GM19023 (cell line): ENCODE results near the gene PDE1A.
"Not testable (repeated sequence)": the region's sequence is repeated elsewhere in the genome, so short reads cannot be mapped to it uniquely, and the experiment has no call there.

ENCODE experiments used
- ATAC-seq: cut with Tn5 transposase; IDR thresholded peaks from one replicate; pipeline ENCODE4 v1.9.1; 2021; ENCODE audit warnings: mild to moderate bottlenecking, moderate library complexity; ENCODE audit not compliant: unreplicated experiment

The PDE1A gene

DNA sequence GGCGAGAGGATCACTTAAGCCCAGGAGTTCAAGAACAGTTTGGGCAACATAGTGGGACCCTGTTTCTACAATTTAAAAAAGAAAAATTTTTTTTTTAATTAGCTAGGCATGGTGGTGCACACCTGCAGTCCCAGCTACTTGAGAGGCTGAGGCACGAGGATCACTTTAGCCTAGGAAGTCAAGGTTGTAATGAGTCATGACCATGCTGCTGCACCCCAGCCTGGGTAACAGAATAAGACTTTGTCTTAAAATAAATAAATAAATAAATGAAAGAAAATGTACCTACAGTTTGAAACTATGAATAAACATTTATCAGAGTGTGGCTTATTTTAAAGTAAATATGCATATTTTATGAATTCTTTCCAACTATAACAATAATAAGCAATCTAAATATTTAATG, 16.7 kb downstream of the PDE1A start:
- ATAC-seq, result no peak

DNA sequence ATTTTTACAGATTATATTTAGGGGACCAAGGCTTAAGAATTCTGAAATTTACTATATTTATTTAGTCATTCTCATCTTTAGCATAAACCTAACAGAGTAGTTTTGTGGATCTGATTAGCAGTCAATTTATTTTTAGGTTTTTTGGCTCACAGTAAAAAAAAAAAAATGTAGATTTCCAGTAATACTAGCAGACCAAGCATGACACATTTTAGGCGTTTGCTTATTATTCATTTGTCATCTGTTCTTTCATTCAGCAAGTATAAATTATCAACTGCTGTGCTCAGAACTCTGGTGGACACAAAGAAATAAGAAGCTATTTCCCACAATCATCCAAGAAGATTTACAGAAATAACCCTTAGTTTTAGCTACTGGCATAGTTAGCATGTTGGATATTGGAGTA, 20.6 kb downstream of the PDE1A start:
- no peak for ATAC-seq

DNA sequence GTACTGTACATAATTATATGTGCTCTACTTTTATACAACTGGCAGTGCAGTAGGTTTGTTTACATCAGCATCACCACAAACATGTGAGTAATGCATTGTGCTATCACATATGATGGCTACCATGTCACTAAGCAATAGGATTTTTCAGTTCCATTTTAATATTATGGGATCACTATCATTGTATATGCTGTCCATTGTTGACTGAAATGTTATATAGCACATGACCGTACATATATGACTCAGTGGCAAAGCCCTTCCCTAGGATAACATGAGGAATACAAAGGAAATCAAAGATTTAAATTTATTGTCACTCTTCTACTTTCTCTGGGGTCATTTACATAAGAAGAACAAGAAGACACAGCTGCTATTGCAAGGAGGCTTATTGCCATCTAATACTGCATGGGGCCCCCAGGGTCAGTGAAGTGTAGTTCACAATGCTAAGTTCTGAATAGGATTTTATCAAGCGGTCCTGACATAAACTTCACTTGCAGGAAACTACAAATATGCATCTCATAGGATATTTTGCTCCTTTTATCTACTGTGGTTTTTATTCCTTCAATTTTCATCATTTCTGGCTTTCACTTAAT, 21.8 kb downstream of the PDE1A start:
- no peak for ATAC-seq

DNA sequence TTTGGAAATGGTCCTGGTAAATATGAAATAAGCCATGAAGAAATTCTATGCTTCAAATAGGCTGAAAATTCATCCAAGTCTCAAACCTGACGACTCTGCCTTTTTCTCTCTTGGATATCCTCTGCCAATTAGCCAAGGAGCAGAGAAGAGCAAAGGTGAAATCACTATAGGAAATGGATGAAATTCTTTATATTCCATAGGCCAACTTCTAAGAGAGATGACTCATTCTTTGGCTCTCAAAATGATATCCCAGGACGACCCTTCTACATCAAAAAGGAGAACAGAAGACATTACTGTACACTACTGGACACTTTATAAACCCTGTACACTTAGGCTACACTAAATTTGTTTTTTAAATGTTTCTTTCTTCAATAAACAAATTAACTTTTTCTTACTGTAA, 22.7 kb downstream of the PDE1A start:
- ATAC-seq, result no peak

DNA sequence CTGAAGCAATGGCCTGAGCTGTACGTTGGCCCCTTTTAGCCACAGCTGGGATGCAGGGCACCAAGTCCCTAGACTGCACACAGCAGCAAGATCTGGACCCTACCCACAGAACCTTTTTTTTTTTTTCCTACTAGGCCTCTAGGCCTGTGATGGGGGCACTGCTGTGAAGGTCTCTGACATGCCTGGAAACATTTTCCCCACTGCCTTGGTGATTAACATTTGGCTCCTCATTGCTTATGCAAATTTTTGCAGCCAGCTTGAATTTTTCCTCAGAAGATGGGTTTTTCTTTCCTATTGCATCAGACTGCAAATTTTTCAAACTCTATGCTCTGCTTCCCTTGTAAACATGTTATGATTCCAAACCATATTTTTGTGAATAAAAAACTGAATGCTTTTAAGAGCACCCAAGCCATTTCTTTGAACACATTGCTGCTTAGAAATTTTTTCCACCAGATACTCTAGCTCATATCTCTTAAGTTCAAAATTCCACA, 33.5 kb downstream of the PDE1A start:
- ATAC-seq, result no peak

DNA sequence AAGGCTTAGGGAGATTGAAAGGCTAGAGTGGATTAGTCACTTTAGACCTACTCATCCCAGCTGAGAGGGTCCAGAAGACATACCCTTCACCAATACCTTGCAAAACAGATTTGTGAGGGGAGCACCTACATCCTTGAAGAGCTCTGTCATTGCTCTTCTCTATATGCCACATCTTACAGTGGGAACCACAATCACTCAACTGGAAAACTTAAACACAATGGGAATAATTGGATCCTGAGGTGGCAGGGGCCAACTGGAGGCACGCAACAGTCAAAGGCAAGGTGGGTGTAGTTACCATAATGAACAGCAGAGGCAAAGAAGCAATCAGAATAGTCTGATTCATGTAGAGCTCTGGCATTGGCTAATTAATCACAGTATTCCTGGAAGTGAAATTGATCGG, 35.4 kb downstream of the PDE1A start:
- ATAC-seq, result no peak

DNA sequence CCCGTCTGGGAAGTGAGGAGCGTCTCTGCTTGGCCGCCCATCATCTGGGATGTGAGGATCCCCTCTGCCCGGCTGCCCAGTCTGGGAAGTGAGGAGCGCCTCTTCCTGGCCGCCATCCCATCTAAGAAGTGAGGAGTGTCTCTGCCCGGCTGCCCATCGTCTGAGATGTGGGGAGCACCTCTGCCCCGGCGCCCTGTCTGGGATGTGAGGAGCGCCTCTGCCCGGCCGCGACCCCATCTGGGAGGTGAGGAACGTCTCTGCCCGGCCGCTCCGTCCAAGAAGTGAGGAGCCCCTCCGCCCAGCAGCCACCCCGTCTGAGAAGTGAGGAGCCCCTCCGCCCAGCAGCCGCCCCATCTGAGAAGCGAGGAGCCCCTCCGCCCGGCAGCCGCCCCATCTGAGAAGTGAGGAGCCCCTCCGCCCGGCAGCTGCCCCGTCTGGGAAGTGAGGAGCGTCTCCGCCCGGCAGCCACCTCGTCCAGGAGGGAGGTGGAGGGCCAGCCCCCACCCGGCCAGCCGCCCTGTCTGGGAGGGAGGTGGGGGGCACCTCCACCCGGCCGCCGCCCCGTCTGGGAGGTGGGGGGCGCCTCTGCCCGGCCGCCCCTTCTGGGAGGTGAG, 40.5 kb downstream of the PDE1A start:
- not testable (repeated sequence) for ATAC-seq

DNA sequence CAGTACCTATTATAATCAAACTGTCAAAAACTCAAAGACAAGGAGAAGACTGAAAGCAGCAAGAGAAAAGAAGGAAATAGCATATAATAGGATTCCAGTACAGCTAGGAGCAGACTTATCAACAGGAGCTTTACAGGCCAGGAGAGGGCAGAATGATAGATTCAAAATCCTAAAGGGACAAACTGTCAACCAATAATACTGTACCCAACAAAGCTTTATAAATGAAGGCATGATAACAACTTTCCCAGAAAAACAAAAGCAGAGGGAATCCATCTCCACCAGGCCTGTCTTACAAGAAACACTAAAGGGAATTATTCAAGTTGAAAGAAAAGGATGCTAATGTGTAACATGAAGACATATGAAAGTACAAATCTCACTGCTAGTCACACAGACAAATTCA, 42.0 kb downstream of the PDE1A start:
- no peak for ATAC-seq

DNA sequence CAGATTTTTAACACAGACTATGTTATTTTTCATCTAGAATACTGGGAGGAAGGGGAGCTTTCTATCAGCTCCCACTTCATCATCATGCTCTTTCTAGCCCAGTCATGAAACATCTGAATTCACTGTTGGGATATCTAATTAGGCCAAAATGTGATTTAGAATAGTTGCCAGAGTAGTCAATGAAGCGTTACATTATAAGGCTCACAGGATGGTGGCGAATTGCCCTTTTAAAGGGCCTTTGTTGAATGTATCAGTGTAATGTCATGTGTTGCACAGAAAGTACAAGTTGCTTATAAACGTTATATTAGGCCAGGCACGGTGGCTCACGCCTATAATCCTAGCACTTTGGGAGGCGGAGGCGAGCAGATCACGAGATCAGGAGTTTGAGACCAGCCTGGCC, 45.6 kb downstream of the PDE1A start:
- no peak for ATAC-seq

DNA sequence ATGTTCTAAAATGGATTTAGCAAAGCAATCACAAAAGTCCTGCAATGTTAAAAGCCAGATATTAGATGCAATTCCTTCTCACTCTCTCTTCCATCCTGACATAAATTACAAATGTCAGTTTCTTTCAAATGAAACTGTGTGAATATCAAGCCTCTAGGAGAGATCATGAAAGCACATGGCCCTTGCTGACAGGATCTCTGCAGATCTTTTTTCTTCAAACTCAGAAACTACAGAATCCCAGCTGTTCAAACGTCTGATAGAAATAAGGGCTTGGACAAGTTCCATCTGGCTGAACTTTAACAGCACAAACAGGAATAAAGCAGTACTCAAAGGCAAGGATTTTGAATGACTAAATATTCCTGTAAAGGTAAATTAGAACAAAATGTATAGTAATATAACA, 47.6 kb downstream of the PDE1A start:
- ATAC-seq, result no peak

DNA sequence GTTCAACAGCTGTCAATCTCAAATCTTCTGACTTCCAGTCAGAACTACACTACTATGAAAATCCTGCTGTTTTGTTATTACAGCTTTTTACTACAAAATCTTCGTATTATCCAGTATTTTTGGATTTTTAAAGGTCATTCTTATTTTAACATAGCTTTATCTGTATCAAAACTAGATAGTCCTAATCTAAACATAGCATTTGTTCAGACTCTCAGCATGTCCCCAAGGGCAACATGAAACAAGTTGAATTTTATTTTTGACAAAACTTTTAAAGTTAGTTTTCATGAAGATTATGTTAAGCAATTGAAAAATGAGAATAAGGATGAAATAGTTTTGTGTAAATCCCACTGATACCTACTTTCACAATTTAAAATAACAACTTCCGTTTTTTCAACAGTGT, 48.1 kb downstream of the PDE1A start:
- ATAC-seq, result no peak

DNA sequence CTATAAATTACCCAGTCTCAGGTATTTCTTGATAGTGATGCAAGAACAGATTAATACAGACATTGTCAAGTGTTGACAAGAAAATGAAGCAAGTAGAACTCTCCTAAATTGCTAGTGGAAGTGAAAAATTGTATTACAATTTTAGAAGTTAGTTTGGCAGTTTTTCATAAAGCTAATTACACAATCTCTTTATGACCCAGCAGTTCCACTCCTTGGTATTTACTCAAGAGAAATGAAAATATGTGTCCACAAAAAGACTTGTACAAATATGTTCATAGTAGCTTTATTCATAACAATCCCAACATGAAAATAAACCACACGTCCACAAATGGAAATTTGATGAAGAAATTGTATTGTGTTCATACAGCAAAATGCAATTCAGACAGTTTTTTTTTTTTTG, 49.4 kb downstream of the PDE1A start:
- no peak for ATAC-seq

DNA sequence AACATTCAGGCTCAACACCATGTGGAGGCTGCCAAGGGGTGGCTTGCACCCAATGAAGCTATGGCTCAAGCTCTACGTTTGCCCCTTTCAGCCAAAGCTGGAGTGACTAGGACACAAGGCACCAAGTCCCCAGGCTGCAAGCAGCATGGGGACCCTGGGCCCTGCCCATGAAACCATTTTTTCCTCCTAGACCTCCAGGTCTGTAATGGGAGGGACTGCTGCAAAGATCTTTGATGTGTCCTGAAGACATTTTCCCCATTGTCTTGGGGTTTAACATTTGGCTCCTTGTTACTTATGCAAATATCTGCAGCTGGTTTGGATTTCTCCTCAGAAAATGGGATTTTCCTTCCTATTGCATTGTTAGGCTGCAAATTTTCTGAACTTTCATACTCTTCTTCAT, 51.0 kb downstream of the PDE1A start:
- ATAC-seq, result no peak

DNA sequence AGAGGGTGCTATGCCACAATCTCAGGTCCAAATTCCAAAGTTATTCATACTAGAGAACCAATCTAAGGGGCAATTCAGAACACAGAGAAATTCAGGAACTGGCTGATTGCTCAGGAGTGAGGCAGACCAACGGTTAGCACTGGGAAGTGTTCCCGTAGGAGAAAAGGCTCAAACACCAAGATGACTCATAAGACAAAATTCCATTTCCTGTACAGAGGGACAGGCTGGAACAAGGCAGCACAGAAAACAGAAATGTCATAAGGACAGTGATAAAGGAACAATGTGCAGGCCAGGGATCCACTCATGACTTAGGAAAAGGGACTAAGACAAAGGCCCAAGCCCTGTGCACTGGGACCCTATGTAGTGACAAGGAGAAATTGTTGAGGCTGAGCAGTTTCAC, 54.2 kb downstream of the PDE1A start:
- no peak for ATAC-seq

DNA sequence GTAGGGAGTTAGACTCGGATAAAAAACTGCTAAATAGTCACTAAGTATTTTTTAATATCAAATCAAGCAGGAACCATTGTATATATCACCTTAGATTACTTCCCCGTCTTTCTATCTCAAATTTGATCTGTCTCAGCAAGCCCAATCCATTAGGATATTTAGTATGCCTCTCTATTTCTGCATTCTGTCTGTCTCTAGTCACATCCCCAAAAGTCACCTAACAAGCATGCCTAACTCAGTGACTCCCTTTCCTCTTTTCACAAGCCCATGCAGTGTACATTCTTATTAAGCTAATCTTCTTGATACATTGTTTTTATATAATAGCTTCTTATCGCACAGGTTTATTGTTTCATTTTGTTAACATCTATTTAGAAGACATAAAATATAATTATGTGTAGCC, 57.8 kb downstream of the PDE1A start:
- ATAC-seq, result no peak

DNA sequence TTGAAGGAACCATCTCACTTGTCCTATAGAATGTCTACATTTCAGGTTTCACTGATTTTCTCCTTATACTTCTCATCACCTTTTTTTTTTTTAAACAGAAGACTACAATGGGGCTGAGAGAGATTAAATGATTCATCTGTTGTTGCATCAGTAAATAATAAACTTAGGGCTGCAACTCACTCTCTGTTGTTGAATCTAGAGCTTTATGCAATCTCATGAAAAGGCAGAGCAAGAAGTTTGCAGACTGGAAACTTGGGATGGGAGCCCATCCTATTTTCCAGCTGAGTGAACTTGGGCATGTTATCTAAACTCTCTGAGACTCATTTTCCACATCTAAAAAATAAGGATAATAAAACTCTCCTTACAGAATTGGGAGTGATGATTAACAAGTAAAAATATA, 58.4 kb downstream of the PDE1A start:
- ATAC-seq, result no peak

DNA sequence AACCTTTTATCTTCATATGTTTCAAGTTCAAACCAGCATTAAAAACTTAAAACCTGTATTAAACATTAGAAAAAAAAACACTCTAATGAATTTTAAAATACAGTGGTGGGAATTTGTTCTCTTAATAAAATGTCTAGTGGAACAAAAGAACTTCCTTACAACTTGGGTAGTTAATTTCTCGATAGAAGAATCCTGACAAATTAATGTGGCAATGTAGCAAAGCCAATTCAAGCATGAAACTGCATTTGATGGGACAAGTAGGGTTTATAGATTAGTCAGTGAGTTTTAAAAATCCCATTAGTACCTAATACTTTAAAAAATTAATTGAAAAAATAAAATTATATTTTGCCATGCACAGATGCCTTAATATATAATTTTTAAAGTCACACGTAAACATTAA, 59.4 kb downstream of the PDE1A start:
- ATAC-seq, result no peak

DNA sequence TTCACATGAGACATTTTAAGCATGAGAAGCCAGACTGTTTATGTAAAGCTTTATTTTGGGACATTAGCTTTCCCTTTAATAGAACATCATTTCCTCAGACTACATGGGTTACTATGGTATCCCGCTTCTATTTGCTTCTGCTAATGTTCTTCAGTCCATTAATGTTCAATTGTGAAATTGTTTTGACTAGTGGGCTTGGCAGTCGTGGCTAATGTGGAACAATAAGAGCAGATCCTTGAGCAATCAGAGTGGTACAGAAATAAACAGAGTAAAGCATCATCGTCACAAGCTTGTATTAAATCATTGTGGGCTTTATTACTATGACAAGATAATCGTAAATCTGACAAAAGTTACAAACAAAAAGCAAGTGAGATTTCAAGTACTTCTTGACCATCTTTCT, 60.2 kb downstream of the PDE1A start:
- ATAC-seq, result no peak

DNA sequence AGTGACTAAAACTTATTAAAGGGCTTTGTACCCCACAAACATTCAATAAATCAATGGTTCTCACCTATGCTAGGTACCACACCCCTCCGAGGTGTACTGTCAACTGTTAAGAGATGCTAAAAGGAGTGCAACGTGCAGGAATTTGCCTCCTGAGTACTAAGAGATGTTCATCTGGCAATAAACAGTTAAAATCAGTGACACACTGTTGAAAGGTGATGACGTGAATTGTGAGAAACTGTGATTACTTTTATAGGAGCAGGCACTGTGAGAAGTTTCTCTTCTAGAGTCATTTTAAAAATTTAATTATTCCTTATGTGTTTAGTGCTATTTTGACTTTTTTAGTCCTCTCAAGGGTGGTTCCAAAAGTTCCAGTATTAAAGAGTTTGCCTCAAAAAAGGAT, 61.0 kb downstream of the PDE1A start:
- no peak for ATAC-seq

DNA sequence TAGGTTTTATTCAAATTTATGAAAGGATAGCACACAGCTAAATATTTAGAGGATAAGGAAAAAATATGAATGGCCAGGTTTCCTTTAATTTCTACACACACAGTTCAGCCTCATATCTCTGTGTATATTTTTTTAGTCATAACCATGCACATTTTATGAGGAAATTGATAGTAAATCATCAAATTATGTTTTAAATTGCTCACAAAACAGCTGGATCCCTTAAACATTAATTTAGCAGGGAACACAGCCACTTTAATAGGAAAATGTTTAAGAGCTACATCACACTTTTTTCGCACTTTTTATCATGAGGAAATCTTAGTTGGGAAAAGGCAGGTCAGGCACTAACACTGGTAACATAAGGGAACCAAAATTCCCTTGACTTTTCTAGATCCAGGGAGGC, 65.4 kb downstream of the PDE1A start:
- no peak for ATAC-seq

DNA sequence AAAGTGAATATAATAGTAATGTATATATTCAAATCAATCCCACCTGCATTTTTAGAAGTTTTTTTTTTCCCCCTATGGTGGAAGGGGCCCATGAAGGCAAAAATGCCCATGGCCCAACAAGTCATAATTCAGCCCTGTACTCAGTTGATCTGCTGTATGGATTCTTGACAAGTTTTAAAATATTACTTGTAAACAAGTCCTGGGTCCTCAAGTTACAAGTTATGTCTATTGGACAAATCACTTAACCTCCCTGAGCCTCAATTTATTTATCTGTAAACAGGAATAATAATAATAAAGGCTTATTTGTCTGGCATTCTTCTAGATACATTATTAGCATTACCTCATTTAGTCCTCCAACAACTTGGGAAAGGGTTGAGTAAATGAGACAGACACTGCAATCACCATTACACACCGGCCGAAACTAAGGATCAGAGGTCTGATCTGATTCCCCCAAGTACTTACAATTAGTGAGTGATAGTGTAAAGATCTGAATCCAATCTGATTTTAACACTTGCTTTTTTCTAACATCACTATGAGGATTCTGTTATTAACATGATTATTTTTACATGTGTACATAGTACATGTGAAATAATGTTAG, 66.1 kb downstream of the PDE1A start:
- no peak for ATAC-seq

DNA sequence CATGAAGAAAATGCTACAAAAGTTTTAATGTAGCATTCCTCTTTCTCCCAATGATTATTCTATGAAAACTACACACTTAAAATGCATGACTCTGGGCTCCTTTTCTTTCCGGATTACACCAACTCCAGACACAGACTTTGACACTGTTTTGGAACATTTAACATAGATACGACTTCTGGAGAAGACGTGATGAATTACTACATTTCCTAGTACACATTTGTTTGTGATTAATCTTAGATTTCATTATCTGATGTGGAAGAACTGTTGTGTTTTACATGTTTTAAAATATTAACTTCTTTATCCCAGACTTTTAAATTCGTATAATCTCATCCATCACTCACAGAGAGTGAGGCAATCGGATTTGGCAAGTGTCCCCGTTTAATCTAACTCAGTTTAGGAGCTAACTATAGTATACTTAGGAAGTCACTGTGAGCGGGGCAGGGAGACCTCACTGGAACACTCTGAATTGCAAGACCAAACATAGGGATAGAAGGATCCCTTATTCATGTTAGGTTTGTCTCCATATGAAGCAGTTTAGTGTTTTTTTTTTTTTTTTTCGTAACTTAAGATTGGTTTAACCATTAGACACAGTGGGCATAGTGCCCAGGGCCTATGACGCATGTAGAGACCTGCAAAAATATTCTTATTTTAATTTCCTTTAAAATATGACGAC, 66.7 kb downstream of the PDE1A start:
- ATAC-seq, result no peak
